Measurements from ENCODE around the gene SPRING1. TPM values are rescaled to one million over a fixed set of nuclear protein-coding genes. Genes with fewer than 3 reads are reported as not detected.

SPRING1 gene
- total RNA-seq, 4 donors from 2014 or later: 6.2 to 19.2 (median 16.3) TPM

DNA sequence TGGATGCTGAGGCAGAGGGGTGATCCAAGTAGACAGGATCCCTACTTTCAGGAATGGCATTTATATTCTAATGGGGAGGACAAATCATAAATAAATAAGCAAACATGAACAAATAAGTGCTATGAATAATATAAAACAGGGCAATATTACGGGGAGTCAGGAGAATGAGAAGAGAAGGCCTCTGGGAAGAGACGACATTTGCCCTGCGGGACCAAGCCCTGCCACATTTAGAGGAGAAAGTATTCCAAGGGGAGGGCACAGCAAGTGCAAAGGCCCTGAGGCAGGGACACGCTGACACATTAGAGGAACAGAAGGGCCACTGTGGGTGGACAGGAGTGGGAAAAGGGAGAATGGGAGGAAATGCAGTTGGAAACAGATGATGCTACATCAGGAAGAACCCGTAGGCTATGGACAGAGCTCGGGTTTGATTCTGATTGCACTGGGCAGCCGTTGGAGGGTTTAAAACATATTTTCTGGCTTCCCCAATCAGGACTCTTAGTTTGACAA is 1.6 kb upstream of the SPRING1 start:
- DNase-seq (ENCODE audit: extremely low spot score): no peak
- WGBS: 83% methylated on average over 7 of the region's 7 CpGs
- Histone ChIP-seq H3K36me3 (peaks cover 0 to 7% (median 5%) of the 10 kb centered on the region in 4 donors), H3K4me3 (no peak overlapping the region), H3K27me3 (no peaks in the 10 kb centered on the region), H3K9me3 (no peaks in the 10 kb centered on the region), H3K27ac (replicated peaks in 1 of 4) (no peak overlapping the region), H3K4me1 (peaks cover 14 to 22% (median 19%) of the 10 kb centered on the region in 4 donors)
- TF ChIP-seq POLR2AphosphoS5 (IDR thresholded peaks at IDR 0.05): no peak
- TF ChIP-seq POLR2A (IDR thresholded peaks at IDR 0.05; ENCODE audit: low read depth): no peak
- TF ChIP-seq CTCF (IDR thresholded peaks at IDR 0.05): no peak
- TF ChIP-seq EP300 (IDR thresholded peaks at IDR 0.05): no peak
- intact Hi-C loops (cut with DNase I): loop anchor here (5.0 kb wide), 1 partner anchor 83 kb away; no protein-coding TSS in a partner anchor

- intact Hi-C loops (cut with DNase I): loop anchor here (5.0 kb wide), 1 partner anchor 85 kb away; no protein-coding TSS in a partner anchor
- Histone ChIP-seq H3K27me3 (no peaks in the 10 kb centered on the region), H3K4me1 (peaks cover 14 to 22% (median 19%) of the 10 kb centered on the region in 4 donors), H3K9me3 (no peaks in the 10 kb centered on the region), H3K36me3 (peaks cover 0 to 24% (median 15%) of the 10 kb centered on the region in 4 donors), H3K27ac (replicated peaks in 1 of 4) (peak overlapping the region; percentile 76 to 85 (median 78)), H3K4me3 (peak overlapping the region; percentile 89 to 98 (median 94))
- DNase-seq (ENCODE audit: extremely low spot score): no peak
- WGBS: 2% methylated on average over 24 of the region's 24 CpGs
- TF ChIP-seq POLR2AphosphoS5 (IDR thresholded peaks at IDR 0.05) (no peak), CTCF (IDR thresholded peaks at IDR 0.05) (no peak), EP300 (IDR thresholded peaks at IDR 0.05) (no peak), POLR2A (IDR thresholded peaks at IDR 0.05; ENCODE audit: low read depth) (no peak)
Observed at GRCh38 chr12:116736962-116737773, 701 bp downstream of the SPRING1 start.

DNA sequence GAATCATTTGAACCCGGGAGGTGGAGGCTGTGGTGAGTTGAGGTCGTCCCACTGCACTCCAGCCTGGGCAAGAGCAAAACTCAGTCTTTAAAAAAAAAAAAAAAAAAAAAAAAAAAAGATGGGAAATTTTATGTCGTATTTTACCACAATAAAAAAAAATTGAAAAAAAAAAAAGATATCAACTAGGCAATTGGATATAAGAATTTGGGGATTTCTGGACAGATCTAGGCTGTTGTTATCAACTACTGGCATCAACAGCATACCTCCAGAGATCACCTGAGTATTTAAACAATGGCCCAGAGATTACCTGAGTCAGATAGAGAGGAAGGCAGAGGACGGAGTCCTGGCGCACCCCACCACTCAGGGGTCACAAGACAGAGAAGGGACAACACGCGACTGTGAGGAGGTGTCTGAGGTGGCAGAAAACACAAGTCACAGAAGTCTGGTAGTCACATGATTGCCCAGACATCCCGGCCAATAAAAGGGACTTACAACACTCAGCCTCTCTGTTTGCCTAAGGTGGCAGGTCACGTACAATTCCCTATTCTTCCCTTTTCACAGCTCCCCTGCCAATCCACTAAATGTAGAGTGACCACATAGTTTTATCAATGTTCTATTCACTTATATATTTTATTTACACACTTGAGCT is 1.8 kb downstream of the SPRING1 start:
- no peak overlapping the region for H3K27ac ChIP-seq (replicated peaks in 1 of 4)
- intact Hi-C loops (cut with DNase I): loop anchor here (5.0 kb wide), 1 partner anchor 86 kb away; no protein-coding TSS in a partner anchor
- H3K9me3 ChIP-seq: no peaks in the 10 kb centered on the region
- TF ChIP-seq POLR2AphosphoS5 (IDR thresholded peaks at IDR 0.05): no peak
- TF ChIP-seq POLR2A (IDR thresholded peaks at IDR 0.05; ENCODE audit: low read depth): no peak
- no peak for TF ChIP-seq CTCF (IDR thresholded peaks at IDR 0.05)
- TF ChIP-seq EP300 (IDR thresholded peaks at IDR 0.05): no peak
- H3K27me3 ChIP-seq: no peaks in the 10 kb centered on the region
- 87% methylated on average over 9 of the region's 9 CpGs for WGBS
- DNase-seq (ENCODE audit: extremely low spot score): no peak
- peaks cover 0 to 24% (median 15%) of the 10 kb centered on the region in 4 donors for H3K36me3 ChIP-seq
- H3K4me1 ChIP-seq: peaks cover 14 to 30% (median 26%) of the 10 kb centered on the region in 4 donors
- peak overlapping the region in 3 of 4 donors; percentile 89 to 98 (median 98) for H3K4me3 ChIP-seq

DNA sequence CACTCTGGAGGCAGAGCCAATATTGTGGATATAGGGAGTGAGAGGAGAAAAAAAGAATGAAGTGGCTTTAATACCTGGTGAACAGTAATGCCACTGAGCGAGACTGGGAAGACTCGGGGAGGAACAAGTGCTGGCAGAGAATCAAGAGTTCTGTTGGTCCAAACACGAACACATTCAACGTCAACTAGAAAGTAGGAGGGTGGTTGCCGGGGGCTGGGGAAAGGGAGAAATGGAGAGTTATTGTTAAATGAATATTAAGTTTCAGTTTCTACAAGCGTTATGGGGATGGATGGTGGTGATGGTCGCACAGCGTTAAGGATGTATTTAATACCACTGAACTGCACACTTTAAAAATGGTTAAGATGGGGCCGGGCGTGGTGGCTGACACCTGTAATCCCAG is 2.8 kb downstream of the SPRING1 start:
- WGBS: 84% methylated on average over 10 of the region's 10 CpGs
- no peak overlapping the region for H3K4me3 ChIP-seq
- DNase-seq (ENCODE audit: extremely low spot score): no peak
- peaks cover 14 to 30% (median 26%) of the 10 kb centered on the region in 4 donors for H3K4me1 ChIP-seq
- H3K27me3 ChIP-seq: no peaks in the 10 kb centered on the region
- no peak for TF ChIP-seq EP300 (IDR thresholded peaks at IDR 0.05)
- TF ChIP-seq POLR2AphosphoS5 (IDR thresholded peaks at IDR 0.05): no peak
- no peak for TF ChIP-seq POLR2A (IDR thresholded peaks at IDR 0.05; ENCODE audit: low read depth)
- TF ChIP-seq CTCF (IDR thresholded peaks at IDR 0.05): no peak
- no peaks in the 10 kb centered on the region for H3K9me3 ChIP-seq
- intact Hi-C loops (cut with DNase I): loop anchor here (5.0 kb wide), 1 partner anchor 87 kb away; no protein-coding TSS in a partner anchor
- H3K27ac ChIP-seq (replicated peaks in 1 of 4): no peak overlapping the region
- H3K36me3 ChIP-seq: peaks cover 0 to 24% (median 15%) of the 10 kb centered on the region in 4 donors

All from esophagus muscularis mucosa (tissue), 4 donors.